OCI-LY7 (cell line): ENCODE measurements around the gene KCNQ1. TPM values are rescaled to one million over a fixed set of nuclear protein-coding genes. Genes with fewer than 3 reads are reported as not detected.

Source experiments
- BruUV-seq: library from RNA; stranded (reverse); fragments of 400-500 nt; replicated peaks from 2 replicates; lab custom pipeline; 2021; lab: Mats Ljungman, UMichigan
- CTCF ChIA-PET: fragments of 300-600 bp; sonication (Branson Sonifier 250); formaldehyde crosslinking; loops from one replicate; lab custom pipeline; 2022; ENCODE audit warnings: antibody characterized with exemption; ENCODE audit not compliant: unreplicated experiment; lab: Charles Lee
- POLR2A ChIA-PET: fragments of 300-600 bp; sonication (Branson Sonifier 250); formaldehyde crosslinking; loops from one replicate; lab custom pipeline; 2022; ENCODE audit warnings: antibody characterized with exemption; lab: Charles Lee
- DNase-seq: peaks from one replicate; pipeline ENCODE4 v3.0.0-alpha.2; 2015; ENCODE audit warnings: low spot score
- H2AFZ ChIP-seq: fragments of 200-600 bp; sonication (generic), shearing (Covaris generic); 2 replicates; pipeline ENCODE4 v1.6.1; 2014; ENCODE audit warnings: mild to moderate bottlenecking, antibody characterized with exemption, low read length, moderate library complexity
- H3K27ac ChIP-seq: fragments of 200-600 bp; sonication (generic); 2 replicates; pipeline ENCODE4 v1.5.1; 2014; ENCODE audit warnings: mixed run types, low read depth, mild to moderate bottlenecking, moderate library complexity, low read length, inconsistent platforms; ENCODE audit not compliant: poor library complexity, severe bottlenecking
- H3K36me3 ChIP-seq: fragments of 200-600 bp; sonication (generic); 2 replicates; pipeline ENCODE4 v1.6.1; 2014; ENCODE audit warnings: mild to moderate bottlenecking, antibody characterized with exemption, low read length, moderate library complexity, mixed read lengths; ENCODE audit not compliant: insufficient read depth
- H3K4me1 ChIP-seq: fragments of 200-600 bp; sonication (generic); 2 replicates; pipeline ENCODE4 v1.5.1; 2014; ENCODE audit warnings: mild to moderate bottlenecking, low read length; ENCODE audit not compliant: insufficient read depth, poor library complexity, severe bottlenecking
- H3K4me2 ChIP-seq: fragments of 200-600 bp; sonication (generic); 2 replicates; pipeline ENCODE4 v1.6.1; 2014; ENCODE audit warnings: mild to moderate bottlenecking, low read length
- H3K4me3 ChIP-seq: fragments of 200-600 bp; sonication (generic); 2 replicates; pipeline ENCODE4 v1.5.1; 2014; ENCODE audit warnings: mild to moderate bottlenecking, low read depth, low read length; ENCODE audit not compliant: poor library complexity, severe bottlenecking
- H3K79me2 ChIP-seq: fragments of 200-600 bp; sonication (generic); 2 replicates; pipeline ENCODE4 v1.6.1; 2016; ENCODE audit warnings: low read depth, mild to moderate bottlenecking, low read length, moderate library complexity, mixed read lengths; ENCODE audit not compliant: insufficient read depth
- H3K9me2 ChIP-seq: fragments of 200-600 bp; sonication (generic); 2 replicates; pipeline ENCODE4 v1.6.1; 2016; ENCODE audit warnings: mild to moderate bottlenecking, low read length, mixed read lengths; ENCODE audit not compliant: insufficient read depth
- H3K9me3 ChIP-seq: fragments of 200-600 bp; sonication (generic); 2 replicates; pipeline ENCODE4 v1.6.1; 2014; ENCODE audit warnings: mild to moderate bottlenecking, mixed run types, low read length, mixed read lengths
- H4K20me1 ChIP-seq: fragments of 200-600 bp; sonication (generic); 2 replicates; pipeline ENCODE4 v1.6.1; 2014; ENCODE audit warnings: mild to moderate bottlenecking, antibody characterized with exemption, low read length, moderate library complexity, mixed read lengths; ENCODE audit not compliant: insufficient read depth
- EZH2phosphoT487 ChIP-seq: fragments of 200-600 bp; sonication (generic); IDR thresholded peaks from 2 replicates; pipeline ENCODE4 v1.6.1; 2018; ENCODE audit warnings: low read depth, borderline replicate concordance, mild to moderate bottlenecking, mixed run types, antibody characterized with exemption, low read length, moderate library complexity, mixed read lengths
- intact Hi-C: fragments of 100-400 bp; cut with micrococcal nuclease; formaldehyde crosslinking; loops from one replicate; pipeline ENCODE4 v1.10.0; 2022; ENCODE audit not compliant: unreplicated experiment
- total RNA-seq, 2 experiments: library from RNA; depleted of rRNA in 1 of 2; stranded (reverse); fragments of >200 nt in 1 of 2; shearing (Covaris generic) in 1 of 2; gene quantifications; 2 replicates each; pipeline ENCODE4 v1.2.3, GENCODE V29; 2014 to 2022
- TF ChIP-seq, protein P1 (sequence below): fragments of 200-600 bp; sonication (generic); conservative IDR thresholded peaks from 2 replicates; pipeline ENCODE4 v1.5.1; 2014; ENCODE audit warnings: mild to moderate bottlenecking, antibody characterized with exemption, low read length, moderate library complexity, mixed read lengths

The KCNQ1 gene
- total RNA-seq, 2 experiments from 2014 or later: 0.22 to 1.3 TPM

DNA sequence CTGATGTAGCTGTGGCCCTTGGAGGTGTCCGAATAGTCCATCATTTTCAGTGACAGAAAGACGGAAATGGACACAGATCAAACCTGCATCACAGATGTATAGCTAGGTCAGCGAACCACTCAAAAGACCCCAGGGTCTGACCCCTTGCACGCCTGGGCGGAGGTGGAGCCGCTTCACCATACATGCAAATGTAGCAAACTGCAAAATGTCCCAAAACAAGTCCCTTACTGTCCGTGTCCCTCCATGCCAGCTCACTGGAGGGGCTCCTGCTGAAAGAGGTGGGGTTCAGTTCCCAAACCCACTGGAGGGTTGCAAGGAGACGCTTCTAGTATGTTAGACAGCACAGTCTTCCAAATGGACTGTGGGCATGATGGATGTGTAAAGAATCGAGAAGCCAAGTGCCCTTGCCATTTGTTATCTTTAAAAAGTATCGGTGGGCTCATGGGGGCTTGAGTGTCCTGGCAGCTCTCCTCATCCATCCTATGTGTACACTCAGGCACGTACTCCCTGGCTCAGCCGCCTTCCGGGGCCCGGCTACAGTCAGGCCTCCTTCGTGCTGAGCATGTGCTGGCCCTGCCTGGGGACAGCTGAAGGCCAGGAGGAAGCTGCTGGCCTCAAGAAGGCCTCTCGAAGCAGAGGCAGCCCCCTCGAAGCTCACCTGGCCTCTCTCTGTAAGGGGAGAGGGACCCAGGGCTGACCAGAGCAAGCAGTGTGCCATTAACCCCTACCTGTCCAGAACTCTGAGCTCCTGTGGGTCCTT lies 275.2 kb downstream of the KCNQ1 start:
- TF ChIP-seq, protein P1, sequence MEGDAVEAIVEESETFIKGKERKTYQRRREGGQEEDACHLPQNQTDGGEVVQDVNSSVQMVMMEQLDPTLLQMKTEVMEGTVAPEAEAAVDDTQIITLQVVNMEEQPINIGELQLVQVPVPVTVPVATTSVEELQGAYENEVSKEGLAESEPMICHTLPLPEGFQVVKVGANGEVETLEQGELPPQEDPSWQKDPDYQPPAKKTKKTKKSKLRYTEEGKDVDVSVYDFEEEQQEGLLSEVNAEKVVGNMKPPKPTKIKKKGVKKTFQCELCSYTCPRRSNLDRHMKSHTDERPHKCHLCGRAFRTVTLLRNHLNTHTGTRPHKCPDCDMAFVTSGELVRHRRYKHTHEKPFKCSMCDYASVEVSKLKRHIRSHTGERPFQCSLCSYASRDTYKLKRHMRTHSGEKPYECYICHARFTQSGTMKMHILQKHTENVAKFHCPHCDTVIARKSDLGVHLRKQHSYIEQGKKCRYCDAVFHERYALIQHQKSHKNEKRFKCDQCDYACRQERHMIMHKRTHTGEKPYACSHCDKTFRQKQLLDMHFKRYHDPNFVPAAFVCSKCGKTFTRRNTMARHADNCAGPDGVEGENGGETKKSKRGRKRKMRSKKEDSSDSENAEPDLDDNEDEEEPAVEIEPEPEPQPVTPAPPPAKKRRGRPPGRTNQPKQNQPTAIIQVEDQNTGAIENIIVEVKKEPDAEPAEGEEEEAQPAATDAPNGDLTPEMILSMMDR: no peak
- TF ChIP-seq EZH2phosphoT487: no peak
- DNase-seq: no peak
- no peak overlapping the region for H2AFZ ChIP-seq
- H3K4me1 ChIP-seq: no peaks in the 10 kb centered on the region
- H3K79me2 ChIP-seq: no peaks in the 10 kb centered on the region
- no peaks in the 10 kb centered on the region for H3K9me2 ChIP-seq
- ChIA-PET POLR2A (interaction anchor here (1.1 kb wide), 1 partner anchor 101 kb away, joined by 3 read pairs; no protein-coding TSS in a partner anchor), CTCF (no interaction called here)
- no peak overlapping the region for H3K4me2 ChIP-seq
- no TSS peak for BruUV-seq
- no peaks in the 10 kb centered on the region; the same call in 1 of the 2 replicates for H4K20me1 ChIP-seq
- no peak overlapping the region for H3K27ac ChIP-seq
- no peaks in the 10 kb centered on the region for H3K36me3 ChIP-seq
- no peaks in the 10 kb centered on the region for H3K9me3 ChIP-seq
- H3K4me3 ChIP-seq: no peak overlapping the region
- intact Hi-C loops: no loop called here

DNA sequence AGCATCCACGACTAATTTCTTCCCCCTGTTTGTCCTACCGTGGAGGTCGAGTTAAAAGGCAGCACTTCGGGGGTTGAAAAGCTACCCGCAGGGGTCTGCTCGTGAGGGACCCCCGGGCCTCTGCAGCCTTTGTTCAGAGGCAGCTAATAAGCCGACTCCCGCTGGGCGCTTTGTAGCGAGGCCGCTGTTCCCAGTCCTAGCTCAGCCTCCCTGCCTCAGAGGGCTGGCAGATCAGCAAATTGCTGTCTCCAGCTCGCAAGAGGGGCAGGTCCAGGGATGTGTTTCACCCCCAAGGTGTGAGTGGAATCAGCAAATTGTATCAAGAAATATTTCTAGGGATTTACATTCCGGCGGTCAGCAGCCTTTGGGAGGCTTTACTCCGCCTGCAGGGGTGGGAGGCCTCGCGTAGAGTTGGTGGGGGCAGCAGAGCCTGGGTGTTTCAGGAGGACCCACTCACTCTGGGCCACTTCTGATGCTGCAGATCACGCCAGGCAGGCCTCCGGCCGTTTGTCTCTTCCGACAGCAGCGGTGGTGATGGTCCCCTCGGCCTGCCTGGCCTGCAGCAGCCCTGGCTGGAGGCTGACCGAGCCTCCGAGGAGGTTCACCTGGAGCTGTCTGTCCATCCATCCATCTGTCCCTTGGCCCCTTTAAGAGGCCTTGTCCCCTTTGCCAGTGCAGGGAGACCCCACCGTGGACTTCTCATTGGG lies 276.6 kb downstream of the KCNQ1 start:
- Histone ChIP-seq H3K9me2 (no peaks in the 10 kb centered on the region), H2AFZ (no peak overlapping the region), H3K36me3 (no peaks in the 10 kb centered on the region), H3K27ac (no peak overlapping the region), H4K20me1 (no peaks in the 10 kb centered on the region; the same call in 1 of the 2 replicates), H3K4me3 (no peak overlapping the region), H3K4me2 (no peak overlapping the region), H3K79me2 (no peaks in the 10 kb centered on the region), H3K4me1 (no peaks in the 10 kb centered on the region), H3K9me3 (no peaks in the 10 kb centered on the region)
- POLR2A ChIA-PET: no interaction called here
- intact Hi-C loops: no loop called here
- no TSS peak for BruUV-seq
- CTCF ChIA-PET: no interaction called here
- no peak for TF ChIP-seq EZH2phosphoT487
- TF ChIP-seq, protein P1: no peak
- no peak for DNase-seq
